ENCODE results near the gene SEC14L6.

DNA sequence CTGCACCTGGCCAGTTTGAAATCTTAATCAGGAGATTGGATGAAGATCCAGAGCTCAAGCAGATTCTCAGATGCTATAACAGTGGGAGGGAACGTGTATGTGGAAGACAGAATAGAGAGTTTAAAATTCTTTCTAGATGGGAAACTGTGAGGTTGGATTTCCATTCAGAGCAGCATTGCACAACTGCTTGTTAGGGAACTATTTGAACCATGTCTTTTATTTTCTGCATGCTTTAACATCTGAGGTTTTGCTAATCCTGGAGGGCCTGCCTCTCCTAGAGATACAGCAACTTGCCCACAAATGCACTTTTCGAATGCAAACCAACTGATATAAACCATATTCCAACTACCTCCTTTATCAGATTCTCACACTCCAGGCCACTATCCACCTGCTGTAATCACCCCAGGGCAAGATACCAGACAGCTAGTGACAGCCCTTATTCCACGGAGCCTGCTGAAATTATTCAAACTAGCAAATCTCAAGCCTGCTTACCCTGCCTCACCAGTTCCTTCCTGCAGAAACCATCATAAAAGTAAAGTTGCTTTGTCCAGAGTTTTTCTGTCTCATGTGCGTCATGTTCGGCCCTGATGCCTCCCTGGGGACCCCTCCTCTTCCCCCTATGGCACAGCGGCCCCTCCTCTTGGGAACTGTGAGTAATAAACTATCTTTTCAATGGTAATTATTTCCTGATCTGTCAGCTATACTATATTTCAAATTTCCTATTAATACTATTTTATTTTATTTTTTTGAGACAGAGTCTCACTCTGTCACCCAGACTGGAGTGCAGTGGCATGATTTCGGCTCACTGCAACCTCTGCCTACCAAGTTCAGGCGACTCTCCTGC, 22.7 kb downstream of the SEC14L6 start:
- TF ChIP-seq, protein P1, sequence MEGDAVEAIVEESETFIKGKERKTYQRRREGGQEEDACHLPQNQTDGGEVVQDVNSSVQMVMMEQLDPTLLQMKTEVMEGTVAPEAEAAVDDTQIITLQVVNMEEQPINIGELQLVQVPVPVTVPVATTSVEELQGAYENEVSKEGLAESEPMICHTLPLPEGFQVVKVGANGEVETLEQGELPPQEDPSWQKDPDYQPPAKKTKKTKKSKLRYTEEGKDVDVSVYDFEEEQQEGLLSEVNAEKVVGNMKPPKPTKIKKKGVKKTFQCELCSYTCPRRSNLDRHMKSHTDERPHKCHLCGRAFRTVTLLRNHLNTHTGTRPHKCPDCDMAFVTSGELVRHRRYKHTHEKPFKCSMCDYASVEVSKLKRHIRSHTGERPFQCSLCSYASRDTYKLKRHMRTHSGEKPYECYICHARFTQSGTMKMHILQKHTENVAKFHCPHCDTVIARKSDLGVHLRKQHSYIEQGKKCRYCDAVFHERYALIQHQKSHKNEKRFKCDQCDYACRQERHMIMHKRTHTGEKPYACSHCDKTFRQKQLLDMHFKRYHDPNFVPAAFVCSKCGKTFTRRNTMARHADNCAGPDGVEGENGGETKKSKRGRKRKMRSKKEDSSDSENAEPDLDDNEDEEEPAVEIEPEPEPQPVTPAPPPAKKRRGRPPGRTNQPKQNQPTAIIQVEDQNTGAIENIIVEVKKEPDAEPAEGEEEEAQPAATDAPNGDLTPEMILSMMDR (IDR thresholded peaks at IDR 0.05; ENCODE audit: insufficient read depth, low read length), result no peak
- TF ChIP-seq POLR2AphosphoS5 (IDR thresholded peaks at IDR 0.05; ENCODE audit: low read depth), result no peak
- TF ChIP-seq, protein P2, sequence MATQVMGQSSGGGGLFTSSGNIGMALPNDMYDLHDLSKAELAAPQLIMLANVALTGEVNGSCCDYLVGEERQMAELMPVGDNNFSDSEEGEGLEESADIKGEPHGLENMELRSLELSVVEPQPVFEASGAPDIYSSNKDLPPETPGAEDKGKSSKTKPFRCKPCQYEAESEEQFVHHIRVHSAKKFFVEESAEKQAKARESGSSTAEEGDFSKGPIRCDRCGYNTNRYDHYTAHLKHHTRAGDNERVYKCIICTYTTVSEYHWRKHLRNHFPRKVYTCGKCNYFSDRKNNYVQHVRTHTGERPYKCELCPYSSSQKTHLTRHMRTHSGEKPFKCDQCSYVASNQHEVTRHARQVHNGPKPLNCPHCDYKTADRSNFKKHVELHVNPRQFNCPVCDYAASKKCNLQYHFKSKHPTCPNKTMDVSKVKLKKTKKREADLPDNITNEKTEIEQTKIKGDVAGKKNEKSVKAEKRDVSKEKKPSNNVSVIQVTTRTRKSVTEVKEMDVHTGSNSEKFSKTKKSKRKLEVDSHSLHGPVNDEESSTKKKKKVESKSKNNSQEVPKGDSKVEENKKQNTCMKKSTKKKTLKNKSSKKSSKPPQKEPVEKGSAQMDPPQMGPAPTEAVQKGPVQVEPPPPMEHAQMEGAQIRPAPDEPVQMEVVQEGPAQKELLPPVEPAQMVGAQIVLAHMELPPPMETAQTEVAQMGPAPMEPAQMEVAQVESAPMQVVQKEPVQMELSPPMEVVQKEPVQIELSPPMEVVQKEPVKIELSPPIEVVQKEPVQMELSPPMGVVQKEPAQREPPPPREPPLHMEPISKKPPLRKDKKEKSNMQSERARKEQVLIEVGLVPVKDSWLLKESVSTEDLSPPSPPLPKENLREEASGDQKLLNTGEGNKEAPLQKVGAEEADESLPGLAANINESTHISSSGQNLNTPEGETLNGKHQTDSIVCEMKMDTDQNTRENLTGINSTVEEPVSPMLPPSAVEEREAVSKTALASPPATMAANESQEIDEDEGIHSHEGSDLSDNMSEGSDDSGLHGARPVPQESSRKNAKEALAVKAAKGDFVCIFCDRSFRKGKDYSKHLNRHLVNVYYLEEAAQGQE (IDR thresholded peaks at IDR 0.05; ENCODE audit: insufficient replicate concordance, low read depth), result no peak
